ENCODE measurements around the gene PSME1.

DNA sequence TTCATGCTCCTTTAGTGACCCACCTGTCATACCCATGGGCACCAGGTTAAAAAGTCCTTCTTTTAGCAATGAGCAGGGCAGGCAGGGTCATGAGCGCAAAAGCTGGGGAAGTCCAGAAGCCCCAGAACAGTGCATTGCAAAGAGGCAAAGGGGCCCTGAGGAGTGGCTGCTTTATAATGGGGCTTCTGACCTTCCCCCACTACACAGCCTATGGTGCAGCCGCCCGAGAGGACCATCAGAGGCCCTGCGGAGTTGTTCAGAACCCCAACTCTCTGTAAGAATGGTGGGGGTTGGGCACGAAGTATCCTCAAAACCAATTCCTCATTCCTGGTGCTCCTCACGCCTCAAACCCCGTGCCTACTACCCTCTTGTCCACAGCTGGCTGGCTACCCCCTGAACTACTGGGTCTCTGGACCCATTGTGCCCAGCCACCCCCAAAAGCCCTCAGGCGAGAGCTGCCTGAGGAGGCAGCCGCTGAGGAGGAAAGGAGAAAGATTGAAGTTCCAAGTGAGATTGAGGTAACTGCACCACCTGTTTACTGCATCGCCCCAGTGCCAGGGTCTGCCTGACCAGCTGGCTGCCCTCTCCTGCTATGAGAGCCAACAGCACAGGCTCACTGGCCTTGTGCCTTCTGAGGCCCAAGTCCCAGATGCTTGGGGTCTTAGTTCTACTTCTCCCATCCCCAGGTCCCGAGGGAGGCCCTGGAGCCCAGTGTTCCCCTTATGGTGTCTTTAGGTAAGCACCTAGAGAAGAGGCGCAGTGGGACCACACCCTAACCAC lies 42.6 kb downstream of the PSME1 start:
- no peak; a peak in 1 of 4 replicates for TF ChIP-seq POLR2A (IDR thresholded peaks at IDR 0.05; ENCODE audit: insufficient read depth in 1 of 2, low read depth in 2 of 2, low read length in 2 of 2)
- no peak for TF ChIP-seq SRSF9 (IDR thresholded peaks at IDR 0.05; ENCODE audit: borderline replicate concordance, insufficient read depth, low read depth, low read length, poor library complexity, severe bottlenecking)
- TF ChIP-seq, protein P1, sequence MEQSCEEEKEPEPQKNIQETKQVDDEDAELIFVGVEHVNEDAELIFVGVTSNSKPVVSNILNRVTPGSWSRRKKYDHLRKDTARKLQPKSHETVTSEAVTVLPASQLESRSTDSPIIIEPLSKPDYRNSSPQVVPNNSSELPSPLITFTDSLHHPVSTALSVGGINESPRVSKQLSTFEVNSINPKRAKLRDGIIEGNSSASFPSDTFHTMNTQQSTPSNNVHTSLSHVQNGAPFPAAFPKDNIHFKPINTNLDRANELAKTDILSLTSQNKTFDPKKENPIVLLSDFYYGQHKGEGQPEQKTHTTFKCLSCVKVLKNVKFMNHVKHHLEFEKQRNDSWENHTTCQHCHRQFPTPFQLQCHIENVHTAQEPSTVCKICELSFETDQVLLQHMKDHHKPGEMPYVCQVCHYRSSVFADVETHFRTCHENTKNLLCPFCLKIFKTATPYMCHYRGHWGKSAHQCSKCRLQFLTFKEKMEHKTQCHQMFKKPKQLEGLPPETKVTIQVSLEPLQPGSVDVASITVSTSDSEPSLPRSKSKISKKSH (CRISPR knock-in tag; IDR thresholded peaks at IDR 0.05; ENCODE audit: borderline replicate concordance): no peak
- TF ChIP-seq ZNF780A (CRISPR knock-in tag; IDR thresholded peaks at IDR 0.05): no peak
- TF ChIP-seq, protein P2, sequence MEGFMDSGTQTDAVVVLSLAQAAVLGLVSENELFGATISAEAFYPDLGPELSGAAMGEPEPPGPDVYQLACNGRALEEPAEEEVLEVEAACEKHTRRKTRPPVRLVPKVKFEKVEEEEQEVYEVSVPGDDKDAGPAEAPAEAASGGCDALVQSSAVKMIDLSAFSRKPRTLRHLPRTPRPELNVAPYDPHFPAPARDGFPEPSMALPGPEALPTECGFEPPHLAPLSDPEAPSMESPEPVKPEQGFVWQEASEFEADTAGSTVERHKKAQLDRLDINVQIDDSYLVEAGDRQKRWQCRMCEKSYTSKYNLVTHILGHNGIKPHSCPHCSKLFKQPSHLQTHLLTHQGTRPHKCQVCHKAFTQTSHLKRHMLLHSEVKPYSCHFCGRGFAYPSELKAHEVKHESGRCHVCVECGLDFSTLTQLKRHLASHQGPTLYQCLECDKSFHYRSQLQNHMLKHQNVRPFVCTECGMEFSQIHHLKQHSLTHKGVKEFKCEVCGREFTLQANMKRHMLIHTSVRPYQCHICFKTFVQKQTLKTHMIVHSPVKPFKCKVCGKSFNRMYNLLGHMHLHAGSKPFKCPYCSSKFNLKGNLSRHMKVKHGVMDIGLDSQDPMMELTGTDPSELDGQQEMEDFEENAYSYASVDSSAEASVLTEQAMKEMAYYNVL (CRISPR knock-in tag; IDR thresholded peaks at IDR 0.05; ENCODE audit: borderline replicate concordance): no peak
- no peak for TF ChIP-seq MYC (CRISPR knock-in tag; IDR thresholded peaks at IDR 0.05; ENCODE audit: borderline replicate concordance)
- no peak for TF ChIP-seq SMARCC2 (IDR thresholded peaks at IDR 0.05)

Data from HepG2 (cell line).